IMR-90 (cell line): ENCODE results near the gene DCST2. TPM values are rescaled to one million over a fixed set of nuclear protein-coding genes. Genes with fewer than 3 reads are reported as not detected.

Experiments used
- ATAC-seq: fragments of 200-7000 bp; cut with Tn5 transposase; 2 replicates; pipeline ENCODE4 v1.9.1; 2020; ENCODE audit warnings: low read depth, mild to moderate bottlenecking, moderate library complexity
- BruUV-seq: library from RNA; stranded (reverse); fragments of 400-500 nt; replicated peaks from 2 replicates; lab custom pipeline; 2021; lab: Mats Ljungman, UMichigan
- CTCF ChIA-PET: fragments of 300-600 bp; formaldehyde crosslinking; extraction: SDS; loops from one replicate; lab custom pipeline; 2021; ENCODE audit warnings: antibody characterized with exemption; lab: Yijun Ruan, JAX
- POLR2A ChIA-PET: fragments of 300-600 bp; sonication (Branson Sonifier 250); formaldehyde crosslinking; loops from one replicate; lab custom pipeline; 2022; ENCODE audit warnings: antibody characterized with exemption; ENCODE audit not compliant: unreplicated experiment; lab: Charles Lee
- DNase-seq: peaks from one replicate; pipeline ENCODE4 v3.0.0; 2013
- H2AFZ ChIP-seq: replicated peaks from 2 replicates; pipeline ENCODE3; 2013; ENCODE audit warnings: low read length, mild to moderate bottlenecking; ENCODE audit not compliant: poor library complexity
- H2AK5ac ChIP-seq: 2 replicates; pipeline ENCODE4 v1.6.1; 2013; ENCODE audit warnings: low read depth, low read length, inconsistent platforms
- H2AK9ac ChIP-seq: replicated peaks from 2 replicates; pipeline ENCODE3; 2013; ENCODE audit warnings: mild to moderate bottlenecking, low read depth, low read length, moderate library complexity; ENCODE audit not compliant: poor library complexity
- H2BK120ac ChIP-seq: 2 replicates; pipeline ENCODE4 v1.6.1; 2013; ENCODE audit warnings: low read depth, low read length, inconsistent platforms
- H2BK15ac ChIP-seq: 3 replicates; pipeline ENCODE4 v1.6.1; 2013; ENCODE audit warnings: low read depth, low read length, inconsistent platforms
- H2BK20ac ChIP-seq: 2 replicates; pipeline ENCODE4 v1.6.1; 2013; ENCODE audit warnings: low read depth, mild to moderate bottlenecking, inconsistent platforms, low read length, moderate library complexity
- H2BK5ac ChIP-seq: 2 replicates; pipeline ENCODE4 v1.6.1; 2013; ENCODE audit warnings: mild to moderate bottlenecking, low read depth, low read length, inconsistent platforms; ENCODE audit not compliant: poor library complexity, severe bottlenecking
- H3K14ac ChIP-seq: replicated peaks from 2 replicates; pipeline ENCODE4 v1.6.1; 2013; ENCODE audit warnings: low read depth, low read length, inconsistent platforms
- H3K18ac ChIP-seq: 2 replicates; pipeline ENCODE4 v1.6.1; 2013; ENCODE audit warnings: low read depth, low read length, control low read depth
- H3K23ac ChIP-seq: 2 replicates; pipeline ENCODE4 v1.6.1; 2013; ENCODE audit warnings: low read depth, low read length, inconsistent platforms
- H3K27ac ChIP-seq: 2 replicates; pipeline ENCODE4 v1.5.1; 2013; ENCODE audit warnings: mild to moderate bottlenecking, control low read depth, low read length; ENCODE audit not compliant: insufficient read depth
- H3K27me3 ChIP-seq: 2 replicates; pipeline ENCODE4 v1.6.1; 2013; ENCODE audit warnings: low read length; ENCODE audit not compliant: control insufficient read depth, insufficient read depth
- H3K36me3 ChIP-seq: 2 replicates; pipeline ENCODE4 v1.6.1; 2013; ENCODE audit warnings: low read length, mixed read lengths; ENCODE audit not compliant: control insufficient read depth, insufficient read depth
- H3K4ac ChIP-seq: 2 replicates; pipeline ENCODE4 v1.6.1; 2013; ENCODE audit warnings: low read depth, low read length, inconsistent platforms
- H3K4me1 ChIP-seq: 2 replicates; pipeline ENCODE4 v1.6.1; 2013; ENCODE audit warnings: low read length, mixed read lengths; ENCODE audit not compliant: control insufficient read depth, insufficient read depth
- H3K4me2 ChIP-seq: 2 replicates; pipeline ENCODE4 v1.6.1; 2013; ENCODE audit warnings: low read depth, mild to moderate bottlenecking, control low read depth, low read length, moderate library complexity
- H3K4me3 ChIP-seq: 2 replicates; pipeline ENCODE4 v1.5.1; 2013; ENCODE audit warnings: low read depth, mild to moderate bottlenecking, control low read depth, low read length, moderate library complexity; ENCODE audit not compliant: insufficient read depth
- H3K56ac ChIP-seq: 2 replicates; pipeline ENCODE4 v1.6.1; 2013; ENCODE audit warnings: low read length, inconsistent platforms; ENCODE audit not compliant: insufficient read depth; ENCODE audit errors: extremely low read depth
- H3K79me1 ChIP-seq, 2 experiments: 2 replicates each; pipeline ENCODE4 v1.6.1; 2013; ENCODE audit warnings: low read length in 2 of 2, inconsistent platforms in 1 of 2, low read depth in 1 of 2
- H3K9ac ChIP-seq: 2 replicates; pipeline ENCODE4 v1.6.1; 2013; ENCODE audit warnings: low read depth, low read length, control low read depth
- H3K9me1 ChIP-seq: 2 replicates; pipeline ENCODE4 v1.6.1; 2013; ENCODE audit warnings: low read length, inconsistent platforms; ENCODE audit not compliant: insufficient read depth
- H3K9me3 ChIP-seq: 2 replicates; pipeline ENCODE4 v1.6.1; 2013; ENCODE audit warnings: low read length; ENCODE audit not compliant: control insufficient read depth, insufficient read depth
- H4K20me1 ChIP-seq: 2 replicates; pipeline ENCODE4 v1.6.1; 2013; ENCODE audit warnings: low read length, inconsistent platforms; ENCODE audit not compliant: insufficient read depth
- H4K5ac ChIP-seq: 2 replicates; pipeline ENCODE4 v1.6.1; 2013; ENCODE audit warnings: mild to moderate bottlenecking, low read depth, low read length, control low read depth
- H4K8ac ChIP-seq, 2 experiments: 2 replicates each; pipeline ENCODE4 v1.6.1; 2013; ENCODE audit warnings: low read depth in 2 of 2, low read length in 2 of 2, control low read depth in 1 of 2, inconsistent platforms in 1 of 2
- H4K91ac ChIP-seq: 2 replicates; pipeline ENCODE4 v1.6.1; 2013; ENCODE audit warnings: low read depth, low read length, inconsistent platforms; ENCODE audit not compliant: insufficient read depth
- BHLHE40 ChIP-seq: fragments of 150-350 bp; IDR thresholded peaks from 2 replicates; pipeline ENCODE4 v1.6.1; 2016; ENCODE audit warnings: mild to moderate bottlenecking, low read depth, low read length
- FOS ChIP-seq: fragments of 150-350 bp; IDR thresholded peaks from 2 replicates; pipeline ENCODE4 v1.6.1; 2016; ENCODE audit warnings: low read depth, low read length
- MAFK ChIP-seq: IDR thresholded peaks from 2 replicates; pipeline ENCODE4 v1.6.1; 2012; ENCODE audit warnings: low read depth, low read length, improper control_type of control experiment
- MAZ ChIP-seq: IDR thresholded peaks from 2 replicates; pipeline ENCODE4 v1.6.1; 2012; ENCODE audit warnings: low read depth, mild to moderate bottlenecking, low read length, improper control_type of control experiment, moderate library complexity, borderline replicate concordance
- MXI1 ChIP-seq: IDR thresholded peaks from 2 replicates; pipeline ENCODE4 v1.6.1; 2012; ENCODE audit warnings: low read depth, mild to moderate bottlenecking, low read length, moderate library complexity, borderline replicate concordance
- RAD21 ChIP-seq: IDR thresholded peaks from 2 replicates; pipeline ENCODE4 v1.6.1; 2012; ENCODE audit warnings: low read length, improper control_type of control experiment
- RCOR1 ChIP-seq: IDR thresholded peaks from 2 replicates; pipeline ENCODE4 v1.6.1; 2012; ENCODE audit warnings: mild to moderate bottlenecking, low read length, improper control_type of control experiment; ENCODE audit not compliant: insufficient replicate concordance
- RFX5 ChIP-seq: IDR thresholded peaks from 2 replicates; pipeline ENCODE4 v1.8.0; 2012; ENCODE audit warnings: low read depth, mild to moderate bottlenecking, low read length, moderate library complexity
- SMC3 ChIP-seq: fragments of 150-350 bp; IDR thresholded peaks from 2 replicates; pipeline ENCODE4 v1.6.1; 2016; ENCODE audit warnings: low read depth, mild to moderate bottlenecking, antibody characterized with exemption, low read length, moderate library complexity
- WGBS, 2 experiments: methylation state at CpG; one replicate each; pipeline versions ENCODE4 v1.1.5 to v1.1.7; 2013; ENCODE audit warnings: missing lambda C conversion rate in 2 of 2; ENCODE audit not compliant: insufficient read length in 1 of 2; ENCODE audit errors: extremely low coverage in 2 of 2; 5-methylcytosine and 5-hydroxymethylcytosine counted together
- dilution Hi-C: fragments of 300-500 bp; cut with HindIII; formaldehyde crosslinking; loops from one replicate; pipeline ENCODE4 v1.14.3; 2018; ENCODE audit warnings: low sequenced_read_pairs; ENCODE audit not compliant: unreplicated experiment
- in situ Hi-C: fragments of 300-500 bp; cut with MboI; formaldehyde crosslinking; loops from 3 replicates; pipeline ENCODE4 v1.14.3; 2019; ENCODE audit warnings: low sequenced_read_pairs, inconsistent platforms, mixed read lengths
- intact Hi-C: fragments of 100-400 bp; cut with micrococcal nuclease; formaldehyde crosslinking; loops from 2 replicates; pipeline ENCODE4 v1.10.0; 2022
- polyA plus RNA-seq, 3 experiments: library from polyadenylated mRNA; depleted of rRNA; stranded (reverse); fragments of >200 nt; gene quantifications; 2 replicates each; pipeline ENCODE4 v1.2.3, GENCODE V29; 2012; ENCODE audit warnings: low replicate concordance in 1 of 3
- total RNA-seq: library from RNA; depleted of rRNA; stranded (reverse); fragments of >200 nt; gene quantifications from 2 replicates; pipeline ENCODE4 v1.2.3, GENCODE V29; 2012
- TF ChIP-seq, protein P1 (sequence below): fragments of 150-350 bp; IDR thresholded peaks from 2 replicates; pipeline ENCODE4 v1.6.1; 2017; ENCODE audit warnings: mild to moderate bottlenecking, antibody characterized with exemption, low read length, low read depth
- TF ChIP-seq, protein P2 (sequence below): conservative IDR thresholded peaks from 2 replicates; pipeline ENCODE4 v1.5.1; 2012; ENCODE audit warnings: mild to moderate bottlenecking, low read depth, low read length, improper control_type of control experiment

The DCST2 gene
- total and polyA plus RNA-seq, 2 of the 4 experiments (the other 2 are of a cell fraction), result 0.14 TPM; not detected in 1

DNA sequence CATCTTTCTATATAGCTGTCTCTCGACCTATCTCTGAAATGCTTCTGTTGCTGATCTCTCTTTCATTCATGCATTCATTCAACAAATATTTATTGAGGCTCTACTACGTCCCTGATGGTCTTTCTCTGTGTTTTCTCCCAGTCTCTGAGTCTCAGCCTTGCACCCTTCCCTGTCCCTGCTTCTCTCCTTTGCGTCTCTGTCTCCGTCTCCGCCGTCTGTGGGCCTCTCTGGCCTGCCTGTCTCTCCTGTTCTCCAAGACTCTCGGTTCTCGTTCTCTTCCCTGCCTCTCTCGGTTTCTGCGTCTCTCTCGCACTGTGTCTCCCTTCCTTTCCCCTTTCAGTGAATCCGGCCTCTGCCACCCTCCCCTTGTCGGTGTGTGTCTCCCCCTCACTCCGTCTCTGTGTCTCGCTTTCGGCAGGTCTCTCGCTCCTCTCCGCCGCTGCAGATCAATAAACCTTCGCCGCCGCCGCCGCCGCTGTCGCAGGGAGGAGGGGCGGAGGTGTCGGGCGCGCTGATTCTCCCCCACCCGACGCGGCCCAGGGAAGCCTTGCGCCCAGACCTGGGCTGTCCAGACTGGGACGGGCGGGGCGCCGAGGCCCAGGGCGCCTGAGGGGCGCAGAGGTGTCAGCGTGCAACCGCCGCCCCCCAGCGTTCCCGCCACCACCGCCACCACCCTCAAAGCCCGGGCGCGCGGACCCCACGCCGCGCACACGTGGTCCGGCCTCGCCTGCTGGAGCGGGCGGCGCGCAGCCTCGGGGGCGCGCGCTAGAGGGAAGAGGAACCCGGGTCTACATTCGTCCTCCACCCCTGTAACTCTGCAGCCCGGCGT is 48.1 kb upstream of the DCST2 start (continued):
- TF ChIP-seq MXI1, result no peak

DNA sequence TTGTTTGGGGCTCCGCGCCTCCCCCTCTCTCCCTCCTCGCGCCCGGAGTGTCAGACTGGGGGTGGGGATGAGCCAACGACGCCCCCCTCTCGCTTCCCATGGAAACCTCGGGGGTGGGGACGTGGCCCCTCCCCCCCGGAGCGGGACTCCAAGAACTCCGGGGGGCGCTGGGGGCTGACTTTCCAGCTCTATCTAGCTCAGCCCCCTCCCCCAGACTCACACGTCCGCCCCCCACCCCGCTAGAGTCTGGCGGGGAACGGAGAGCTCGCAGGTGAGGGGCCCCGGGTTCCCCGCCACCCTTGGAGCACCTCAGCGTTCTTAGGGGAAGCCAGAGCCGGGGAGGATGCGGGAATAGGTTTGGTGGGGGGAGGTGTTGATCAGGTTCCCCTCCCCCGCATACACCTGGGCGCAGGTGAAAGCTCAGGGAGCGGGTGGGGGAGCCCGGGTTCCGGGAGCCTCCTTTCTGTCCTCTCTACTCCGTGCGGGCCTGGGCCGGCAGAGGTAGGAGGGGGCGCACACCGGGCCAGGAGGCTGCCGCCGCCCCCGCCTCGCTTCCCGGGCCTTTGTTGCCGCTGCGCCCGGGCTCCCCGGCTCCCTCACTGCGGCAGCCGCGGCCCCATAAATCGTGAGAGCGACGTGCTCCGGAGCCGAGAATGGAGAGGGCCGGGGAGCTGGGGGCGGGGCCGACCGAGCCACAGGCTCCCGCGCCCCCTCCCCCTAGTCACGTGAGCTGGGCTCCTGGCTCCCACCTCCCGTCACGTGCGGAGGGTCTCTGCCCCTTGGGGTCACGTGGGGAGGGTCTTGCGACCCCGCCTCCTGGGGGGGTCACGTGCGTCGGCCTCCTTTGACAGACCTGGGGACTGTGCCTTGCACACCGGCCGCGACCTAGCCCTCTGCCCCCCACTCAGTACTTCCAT is 47.0 kb upstream of the DCST2 start:
- BruUV-seq, result no TSS peak
- Histone ChIP-seq H3K36me3 (no peaks in the 10 kb centered on the region), H3K4me2 (peak overlapping the region; percentile 9; the same call in 1 of the 2 replicates), H2AK5ac (no peak overlapping the region), H4K5ac (no peak overlapping the region), H2AK9ac (no peak overlapping the region), H2BK5ac (no peak overlapping the region), H3K56ac (no peak overlapping the region), H3K79me1 (no peaks in the 10 kb centered on the region; a peak in 1 of 4 replicates), H3K4me3 (no peak overlapping the region), H2BK120ac (no peak overlapping the region), H3K18ac (no peak overlapping the region), H4K20me1 (peaks cover 11% of the 10 kb centered on the region), H3K9me3 (no peaks in the 10 kb centered on the region), H2BK20ac (no peak overlapping the region), H3K27me3 (peaks cover 68% of the 10 kb centered on the region), H3K14ac (no peak overlapping the region), H2AFZ (no peak overlapping the region), H3K27ac (no peak overlapping the region), H3K9me1 (peaks cover 6% of the 10 kb centered on the region; the same call in 1 of the 2 replicates), H4K91ac (no peak overlapping the region), H3K4ac (no peak overlapping the region), H3K4me1 (peaks cover 6% of the 10 kb centered on the region; the same call in 1 of the 2 replicates), H3K23ac (no peak overlapping the region), H3K9ac (no peak overlapping the region), H2BK15ac (no peak overlapping the region), H4K8ac (no peak overlapping the region)
- intact Hi-C loops, result loop anchor here (10.0 kb wide), 1 partner anchor 606 kb away; no protein-coding TSS in a partner anchor
- ChIA-PET POLR2A (no interaction called here), CTCF (no interaction called here)
- in situ Hi-C loops, result no loop called here
- 0% methylated on average over 12 of the region's 71 CpGs; no CpG with 5 or more reads in 1 of the 2 experiments for WGBS, 2 experiments
- DNase-seq, result no peak
- dilution Hi-C loops, result no loop called here
- no peak for ATAC-seq
- TF ChIP-seq FOS (no peak), MAZ (no peak), RAD21 (no peak), BHLHE40 (peak; percentile 83), RFX5 (no peak), MAFK (no peak), SMC3 (no peak), RCOR1 (no peak)
- TF ChIP-seq, protein P1, sequence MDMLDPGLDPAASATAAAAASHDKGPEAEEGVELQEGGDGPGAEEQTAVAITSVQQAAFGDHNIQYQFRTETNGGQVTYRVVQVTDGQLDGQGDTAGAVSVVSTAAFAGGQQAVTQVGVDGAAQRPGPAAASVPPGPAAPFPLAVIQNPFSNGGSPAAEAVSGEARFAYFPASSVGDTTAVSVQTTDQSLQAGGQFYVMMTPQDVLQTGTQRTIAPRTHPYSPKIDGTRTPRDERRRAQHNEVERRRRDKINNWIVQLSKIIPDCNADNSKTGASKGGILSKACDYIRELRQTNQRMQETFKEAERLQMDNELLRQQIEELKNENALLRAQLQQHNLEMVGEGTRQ, result peak; percentile 83
- TF ChIP-seq, protein P2, sequence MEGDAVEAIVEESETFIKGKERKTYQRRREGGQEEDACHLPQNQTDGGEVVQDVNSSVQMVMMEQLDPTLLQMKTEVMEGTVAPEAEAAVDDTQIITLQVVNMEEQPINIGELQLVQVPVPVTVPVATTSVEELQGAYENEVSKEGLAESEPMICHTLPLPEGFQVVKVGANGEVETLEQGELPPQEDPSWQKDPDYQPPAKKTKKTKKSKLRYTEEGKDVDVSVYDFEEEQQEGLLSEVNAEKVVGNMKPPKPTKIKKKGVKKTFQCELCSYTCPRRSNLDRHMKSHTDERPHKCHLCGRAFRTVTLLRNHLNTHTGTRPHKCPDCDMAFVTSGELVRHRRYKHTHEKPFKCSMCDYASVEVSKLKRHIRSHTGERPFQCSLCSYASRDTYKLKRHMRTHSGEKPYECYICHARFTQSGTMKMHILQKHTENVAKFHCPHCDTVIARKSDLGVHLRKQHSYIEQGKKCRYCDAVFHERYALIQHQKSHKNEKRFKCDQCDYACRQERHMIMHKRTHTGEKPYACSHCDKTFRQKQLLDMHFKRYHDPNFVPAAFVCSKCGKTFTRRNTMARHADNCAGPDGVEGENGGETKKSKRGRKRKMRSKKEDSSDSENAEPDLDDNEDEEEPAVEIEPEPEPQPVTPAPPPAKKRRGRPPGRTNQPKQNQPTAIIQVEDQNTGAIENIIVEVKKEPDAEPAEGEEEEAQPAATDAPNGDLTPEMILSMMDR, result no peak
